Neural crest cell (in vitro differentiated cells): Measurements from ENCODE around the gene MTMR3. TPM values are rescaled to one million over a fixed set of nuclear protein-coding genes. Genes with fewer than 3 reads are reported as not detected.

Experiments
- DNase-seq: peaks from one replicate; pipeline ENCODE4 v3.0.0; 2021; ENCODE audit warnings: low read depth, mixed read lengths, low spot score
- H3K27ac Mint-ChIP-seq: one replicate; pipeline ENCODE4 v1.8.0; 2021; ENCODE audit warnings: mild to moderate bottlenecking, mixed read lengths; ENCODE audit not compliant: unreplicated experiment
- H3K27me3 Mint-ChIP-seq: 2 replicates; pipeline ENCODE4 v1.8.0; 2021; ENCODE audit warnings: low read depth, mild to moderate bottlenecking, mixed read lengths
- H3K36me3 Mint-ChIP-seq: 2 replicates; pipeline ENCODE4 v1.8.0; 2021; ENCODE audit warnings: low read depth, mild to moderate bottlenecking, mixed read lengths
- H3K4me1 Mint-ChIP-seq: 2 replicates; pipeline ENCODE4 v1.8.0; 2021; ENCODE audit warnings: mixed read lengths
- H3K4me3 Mint-ChIP-seq: one replicate; pipeline ENCODE4 v1.8.0; 2021; ENCODE audit warnings: mild to moderate bottlenecking, mixed read lengths
- H3K9me3 Mint-ChIP-seq: 2 replicates; pipeline ENCODE4 v1.8.0; 2021; ENCODE audit warnings: mixed read lengths
- total RNA-seq: library from RNA; stranded (reverse); gene quantifications from 2 replicates; pipeline ENCODE4 v1.2.1, GENCODE V29; 2021
- TF ChIP-seq, protein P1 (sequence below): fragments of 200-600 bp; sonication (generic); conservative IDR thresholded peaks from 2 replicates; pipeline ENCODE4 v1.5.0; 2021; ENCODE audit warnings: antibody characterized with exemption, mild to moderate bottlenecking

Gene MTMR3
- total RNA-seq, 1 donor from 2014 or later, result 35.3 TPM

DNA sequence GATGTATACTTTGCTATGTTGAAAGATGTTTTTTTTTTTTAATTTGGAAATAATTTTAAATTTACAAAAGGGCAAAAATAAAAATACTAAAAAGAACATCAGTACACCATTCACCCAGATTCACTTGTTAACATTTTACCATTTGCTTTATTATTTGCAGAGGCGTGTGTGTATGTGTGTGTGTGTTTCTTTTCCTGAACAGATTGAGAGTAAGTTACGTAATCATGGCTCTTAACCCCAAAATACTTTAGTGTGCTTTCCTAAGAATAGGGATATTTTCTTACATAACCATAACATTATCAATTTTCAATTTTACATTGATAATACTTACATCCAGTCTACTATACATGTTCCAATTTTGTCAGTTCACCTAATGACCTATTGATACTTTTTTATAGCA lies 105.7 kb downstream of the MTMR3 start:
- Mint-ChIP-seq H3K27ac (no peak overlapping the region), H3K4me1 (peaks cover 7% of the 10 kb centered on the region), H3K27me3 (no peaks in the 10 kb centered on the region), H3K4me3 (no peak overlapping the region), H3K36me3 (no peaks in the 10 kb centered on the region), H3K9me3 (no peaks in the 10 kb centered on the region)
- DNase-seq, result no peak
- TF ChIP-seq, protein P1, sequence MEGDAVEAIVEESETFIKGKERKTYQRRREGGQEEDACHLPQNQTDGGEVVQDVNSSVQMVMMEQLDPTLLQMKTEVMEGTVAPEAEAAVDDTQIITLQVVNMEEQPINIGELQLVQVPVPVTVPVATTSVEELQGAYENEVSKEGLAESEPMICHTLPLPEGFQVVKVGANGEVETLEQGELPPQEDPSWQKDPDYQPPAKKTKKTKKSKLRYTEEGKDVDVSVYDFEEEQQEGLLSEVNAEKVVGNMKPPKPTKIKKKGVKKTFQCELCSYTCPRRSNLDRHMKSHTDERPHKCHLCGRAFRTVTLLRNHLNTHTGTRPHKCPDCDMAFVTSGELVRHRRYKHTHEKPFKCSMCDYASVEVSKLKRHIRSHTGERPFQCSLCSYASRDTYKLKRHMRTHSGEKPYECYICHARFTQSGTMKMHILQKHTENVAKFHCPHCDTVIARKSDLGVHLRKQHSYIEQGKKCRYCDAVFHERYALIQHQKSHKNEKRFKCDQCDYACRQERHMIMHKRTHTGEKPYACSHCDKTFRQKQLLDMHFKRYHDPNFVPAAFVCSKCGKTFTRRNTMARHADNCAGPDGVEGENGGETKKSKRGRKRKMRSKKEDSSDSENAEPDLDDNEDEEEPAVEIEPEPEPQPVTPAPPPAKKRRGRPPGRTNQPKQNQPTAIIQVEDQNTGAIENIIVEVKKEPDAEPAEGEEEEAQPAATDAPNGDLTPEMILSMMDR, result no peak

DNA sequence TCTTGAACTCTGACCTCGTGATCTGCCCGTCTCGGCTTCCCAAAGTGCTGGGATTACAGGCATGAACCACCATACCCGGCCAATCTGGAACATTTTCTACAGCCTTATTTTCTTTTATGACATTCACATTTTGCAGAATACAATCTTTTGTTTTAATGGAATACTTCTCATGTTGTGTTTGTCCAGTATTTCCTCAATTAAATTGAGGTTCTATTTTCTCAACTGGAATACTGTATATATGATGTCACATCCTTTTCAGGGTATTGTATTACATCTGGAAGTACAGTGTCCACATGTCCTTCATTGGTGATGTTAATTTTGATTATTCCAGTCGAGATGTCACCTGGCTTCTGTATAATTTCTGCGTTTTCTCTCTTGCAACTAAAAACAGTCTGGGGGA lies 106.5 kb downstream of the MTMR3 start:
- no peak overlapping the region for H3K4me3 Mint-ChIP-seq
- H3K27ac Mint-ChIP-seq, result no peak overlapping the region
- no peaks in the 10 kb centered on the region for H3K9me3 Mint-ChIP-seq
- TF ChIP-seq, protein P1, result no peak
- no peaks in the 10 kb centered on the region for H3K36me3 Mint-ChIP-seq
- no peak for DNase-seq
- no peaks in the 10 kb centered on the region for H3K27me3 Mint-ChIP-seq
- H3K4me1 Mint-ChIP-seq, result peaks cover 7% of the 10 kb centered on the region

DNA sequence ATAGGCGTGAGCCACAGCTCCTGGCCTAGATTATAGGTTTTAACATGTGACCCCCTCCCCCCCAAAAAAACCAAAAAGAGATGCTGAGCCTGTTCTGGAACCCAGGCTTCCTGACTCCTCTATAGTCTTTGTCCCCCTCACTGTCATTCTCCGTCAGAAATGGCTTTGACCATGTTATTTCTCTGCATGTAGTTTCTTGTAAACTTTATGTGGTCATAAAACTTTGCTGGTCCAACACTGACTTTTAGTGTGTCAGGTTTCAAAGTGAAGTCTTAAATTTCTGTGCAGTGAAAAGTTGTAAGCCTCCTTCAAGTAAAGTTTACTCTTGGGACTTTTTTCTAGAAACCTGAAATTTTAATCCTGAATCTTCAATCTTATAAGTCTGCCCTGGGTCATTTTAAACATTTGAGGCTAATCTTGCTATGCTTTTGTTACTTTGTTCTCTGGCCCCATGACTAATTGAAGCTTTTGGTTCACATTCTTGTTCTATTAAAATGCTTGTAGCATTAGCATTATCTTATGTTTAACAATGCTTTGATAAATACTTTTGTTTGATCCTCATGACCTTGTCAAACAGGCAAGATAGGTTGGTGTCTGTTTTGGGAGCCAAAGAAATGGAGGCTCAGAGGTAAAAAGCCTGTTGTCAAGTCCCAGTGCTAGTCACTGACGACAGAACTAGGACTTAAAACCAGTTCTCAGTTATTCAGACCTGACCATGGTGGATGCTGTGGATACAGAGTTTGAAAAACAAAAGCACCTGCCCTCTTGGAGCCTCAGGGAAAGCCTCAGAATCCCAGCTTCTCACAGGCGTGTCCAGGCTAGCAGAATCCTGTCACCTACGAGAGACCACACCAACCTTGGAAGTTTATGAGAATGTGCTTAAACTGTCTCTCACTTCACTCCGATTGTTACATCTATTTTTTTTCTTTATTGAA lies 109.6 kb downstream of the MTMR3 start:
- no peaks in the 10 kb centered on the region for H3K36me3 Mint-ChIP-seq
- DNase-seq, result no peak
- H3K9me3 Mint-ChIP-seq, result no peaks in the 10 kb centered on the region

GRCh38 chr22:29994027-29994715 lies 111.2 kb downstream of the MTMR3 start:
- no peaks in the 10 kb centered on the region for H3K9me3 Mint-ChIP-seq

More for the DNA sequence above, 109.6 kb downstream of the MTMR3 start:
- TF ChIP-seq, protein P1, result no peak
- Mint-ChIP-seq H3K27ac (no peak overlapping the region), H3K4me1 (peaks cover 11% of the 10 kb centered on the region), H3K27me3 (no peaks in the 10 kb centered on the region), H3K4me3 (no peak overlapping the region)

DNA sequence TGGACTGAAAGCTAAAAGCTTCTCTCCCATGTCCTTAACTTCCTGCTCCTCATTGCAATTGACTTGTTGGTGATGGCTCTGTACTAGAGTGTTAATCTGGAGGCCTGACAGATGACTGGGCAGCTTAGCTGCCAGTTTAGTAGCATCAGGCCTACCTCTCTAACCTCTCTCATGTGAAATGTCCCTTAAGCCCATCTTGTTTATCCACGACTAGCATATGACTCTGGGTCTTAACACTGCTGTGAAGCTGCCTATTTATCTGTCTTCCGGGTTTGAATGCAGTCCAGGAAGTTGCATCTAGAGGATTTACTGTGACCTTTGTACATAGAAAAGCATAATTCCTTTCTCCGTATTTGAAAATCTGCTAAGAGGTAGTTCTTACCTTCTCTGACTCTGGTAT lies 112.0 kb downstream of the MTMR3 start:
- no peak overlapping the region for H3K27ac Mint-ChIP-seq

More at GRCh38 chr22:29994027-29994715, 111.2 kb downstream of the MTMR3 start:
- Mint-ChIP-seq H3K4me3 (no peak overlapping the region), H3K36me3 (no peaks in the 10 kb centered on the region), H3K27me3 (no peaks in the 10 kb centered on the region), H3K4me1 (peaks cover 11% of the 10 kb centered on the region), H3K27ac (no peak overlapping the region)
- TF ChIP-seq, protein P1, result no peak
- DNase-seq, result no peak

More for the DNA sequence above, 112.0 kb downstream of the MTMR3 start:
- H3K36me3 Mint-ChIP-seq, result no peaks in the 10 kb centered on the region
- peaks cover 11% of the 10 kb centered on the region for H3K4me1 Mint-ChIP-seq
- DNase-seq, result no peak
- no peaks in the 10 kb centered on the region for H3K27me3 Mint-ChIP-seq
- H3K4me3 Mint-ChIP-seq, result no peak overlapping the region
- H3K9me3 Mint-ChIP-seq, result no peaks in the 10 kb centered on the region
- TF ChIP-seq, protein P1, result no peak
